ENCODE data around the gene RSF1. TPM values are rescaled to one million over a fixed set of nuclear protein-coding genes. Genes with fewer than 3 reads are reported as not detected.

Gene RSF1
- total RNA-seq, 1 experiment from 2014 or later, result 43.1 TPM

- H3K9ac ChIP-seq (ENCODE audit: low read length), result no peak overlapping the region
- H3K4me3 ChIP-seq (replicated peaks in 1 of 2; ENCODE audit: low read depth in 1 of 2, low read length in 2 of 2), result no peak overlapping the region
- H3K4me2 ChIP-seq (ENCODE audit: low read length), result no peak overlapping the region
- H3K27me3 ChIP-seq (ENCODE audit: insufficient read depth, low read length), result no peaks in the 10 kb centered on the region
- no peaks in the 10 kb centered on the region for H3K9me3 ChIP-seq (ENCODE audit: control insufficient read depth in 1 of 2, insufficient read depth in 1 of 2, low read depth in 1 of 2, low read length in 2 of 2)
- RAD21 ChIA-PET (ENCODE audit: low non-redundant PET in 1 of 2, low total read pairs in 2 of 2, uncharacterized antibody in 2 of 2, unreplicated experiment in 2 of 2), result no interaction called here
- DNase-seq (ENCODE audit: low read depth, low spot score) (no peak), ATAC-seq (no peak)
- peaks cover 62% of the 10 kb centered on the region for H3K79me2 ChIP-seq (ENCODE audit: insufficient read depth, low read length)
- no peak overlapping the region for H2AFZ ChIP-seq (ENCODE audit: low read depth, low read length, poor library complexity, severe bottlenecking)
- BruUV-seq (replicated peaks), result no TSS peak
- no peaks in the 10 kb centered on the region for H3K4me1 ChIP-seq (ENCODE audit: control insufficient read depth in 1 of 2, insufficient read depth in 2 of 2, low read length in 2 of 2)
- no peaks in the 10 kb centered on the region for H3K36me3 ChIP-seq (ENCODE audit: control insufficient read depth in 1 of 2, insufficient read depth in 2 of 2, low read length in 2 of 2)
- no peak for TF ChIP-seq POLR2A (IDR thresholded peaks at IDR 0.05; ENCODE audit: borderline replicate concordance, extremely low read depth, insufficient read depth, insufficient read length)
- TF ChIP-seq MAX (IDR thresholded peaks at IDR 0.05), result no peak
- no peak for TF ChIP-seq RAD21 (IDR thresholded peaks at IDR 0.05; ENCODE audit: low read depth)
- TF ChIP-seq TCF7L2 (IDR thresholded peaks at IDR 0.05; ENCODE audit: borderline replicate concordance, extremely low read depth, insufficient read depth, insufficient read length), result no peak
- no peak for TF ChIP-seq CEBPB (IDR thresholded peaks at IDR 0.05; ENCODE audit: low read depth)
- TF ChIP-seq ELF1 (IDR thresholded peaks at IDR 0.05; ENCODE audit: borderline replicate concordance, low read depth), result no peak
- TF ChIP-seq SIN3A (IDR thresholded peaks at IDR 0.05; ENCODE audit: low read depth), result no peak
- TF ChIP-seq EGR1 (IDR thresholded peaks at IDR 0.05; ENCODE audit: low read depth), result no peak
- TF ChIP-seq SP1 (IDR thresholded peaks at IDR 0.05; ENCODE audit: low read depth), result no peak
- no peak for TF ChIP-seq REST (IDR thresholded peaks at IDR 0.05; ENCODE audit: low read depth)
- no peak for TF ChIP-seq EZH2 (IDR thresholded peaks at IDR 0.05)
- TF ChIP-seq ATF3 (IDR thresholded peaks at IDR 0.05), result no peak
- TF ChIP-seq EZH2phosphoT487 (IDR thresholded peaks at IDR 0.05; ENCODE audit: borderline replicate concordance), result no peak
- TF ChIP-seq SRF (IDR thresholded peaks at IDR 0.05; ENCODE audit: low read depth), result no peak
- TF ChIP-seq CTCF (IDR thresholded peaks at IDR 0.05 in 2 of 3, conservative IDR thresholded peaks at IDR 0.05 in 1 of 3; ENCODE audit: borderline replicate concordance in 1 of 3, insufficient read depth in 1 of 3, low read depth in 2 of 3, low read length in 2 of 3), result no peak
- no peak for TF ChIP-seq YY1 (IDR thresholded peaks at IDR 0.05; ENCODE audit: extremely low read depth, insufficient replicate concordance, low read depth, low read length)
- intact Hi-C loops (cut with micrococcal nuclease), result no loop called here
- H4K20me1 ChIP-seq (ENCODE audit: insufficient read depth), result no peaks in the 10 kb centered on the region
- H3K27ac ChIP-seq (ENCODE audit: low read depth, low read length), result no peak overlapping the region
- POLR2A ChIA-PET, result no interaction called here
- no peaks in the 10 kb centered on the region for H3K9me2 ChIP-seq (ENCODE audit: insufficient read depth)
- CTCF ChIA-PET, result no interaction called here
Observed at GRCh38 chr11:77770629-77771028, 49.9 kb downstream of the RSF1 start.

Measured in HCT116 (cell line).